Measurements from ENCODE around the gene HSPG2.
"Not testable (repeated sequence)": the region's sequence is repeated elsewhere in the genome, so short reads cannot be mapped to it uniquely, and the experiment has no call there.

The HSPG2 gene

DNA sequence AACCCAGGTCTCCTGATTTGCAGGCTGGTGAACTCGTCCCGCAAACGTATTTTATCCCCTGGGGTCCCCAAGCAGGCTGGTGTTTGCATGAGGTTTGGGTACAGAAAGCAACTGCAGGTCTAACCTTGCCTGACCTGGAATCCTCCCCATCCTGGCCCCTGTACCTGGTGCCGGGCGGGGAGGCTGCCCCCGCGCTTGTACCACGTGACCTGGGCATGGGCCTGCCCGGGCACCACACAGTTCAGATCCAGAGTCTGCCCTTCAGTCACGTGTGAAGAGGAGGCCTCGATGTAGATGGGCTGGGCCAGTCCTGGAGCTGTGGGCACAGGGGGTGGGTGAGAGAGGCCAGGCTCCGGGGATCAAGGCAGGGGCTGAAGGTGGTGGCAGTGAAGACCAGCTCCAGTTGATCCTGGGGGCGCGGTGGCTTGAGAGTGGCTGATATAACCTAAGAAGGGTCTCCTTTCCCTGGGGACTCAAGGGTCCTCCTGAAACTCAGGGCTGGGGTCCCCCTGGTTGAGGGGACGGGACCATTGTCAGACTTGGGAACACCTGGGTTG is 94.4 kb downstream of the HSPG2 start:
- DNase-seq = no peak
- intact Hi-C loops (cut with DNase I) = no loop called here

DNA sequence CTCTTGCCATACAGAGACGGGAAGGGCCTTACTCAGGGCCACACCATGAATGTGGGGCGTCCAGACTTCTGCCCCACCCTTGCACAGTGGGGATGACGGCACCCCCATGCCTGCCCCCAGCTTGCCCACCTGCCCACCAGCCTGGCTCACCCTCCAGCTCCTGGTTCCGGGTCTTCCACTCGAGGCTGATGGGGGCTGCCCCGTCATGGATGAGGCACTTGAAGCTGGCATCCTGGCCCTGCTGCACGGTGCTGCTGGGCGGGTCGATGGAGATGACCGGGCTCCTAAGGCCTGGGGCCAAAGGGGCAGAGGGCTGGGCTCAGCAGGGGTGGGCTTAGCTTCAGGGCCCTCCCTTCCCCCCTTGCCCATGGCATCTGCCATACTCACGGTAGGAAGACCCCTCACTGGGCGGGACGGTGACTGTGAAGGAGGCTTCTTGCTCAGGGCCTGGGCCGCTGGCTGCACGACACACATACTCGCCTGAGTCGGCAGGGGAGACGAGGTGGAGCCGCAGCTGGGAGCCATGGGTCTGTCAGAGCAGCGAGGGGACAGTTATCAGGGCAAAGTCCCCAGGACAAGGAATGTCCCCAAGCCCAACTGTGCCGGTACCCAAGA is 95.2 kb downstream of the HSPG2 start:
- DNase-seq = no peak
- intact Hi-C loops (cut with DNase I) = no loop called here

DNA sequence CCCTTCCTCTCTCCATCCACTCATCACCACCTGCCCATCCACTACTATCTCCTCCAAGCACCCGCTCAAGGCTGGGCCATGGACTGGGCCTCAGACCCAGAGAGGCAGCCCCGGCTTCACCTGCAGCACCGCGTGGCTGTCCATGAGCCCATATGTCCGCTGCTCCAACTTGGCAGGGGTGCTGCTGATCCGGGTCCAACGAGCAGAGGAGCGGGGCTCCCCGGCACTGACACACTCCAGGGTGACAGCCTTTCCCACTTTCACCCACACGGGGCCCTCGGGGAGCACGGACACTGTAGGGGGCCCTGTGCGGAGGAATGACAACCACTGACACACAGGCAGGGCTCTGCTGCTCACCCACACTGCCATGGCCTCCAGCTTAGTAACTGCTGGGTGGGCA is 96.1 kb downstream of the HSPG2 start:
- intact Hi-C loops (cut with DNase I) = no loop called here
- no peak for DNase-seq

DNA sequence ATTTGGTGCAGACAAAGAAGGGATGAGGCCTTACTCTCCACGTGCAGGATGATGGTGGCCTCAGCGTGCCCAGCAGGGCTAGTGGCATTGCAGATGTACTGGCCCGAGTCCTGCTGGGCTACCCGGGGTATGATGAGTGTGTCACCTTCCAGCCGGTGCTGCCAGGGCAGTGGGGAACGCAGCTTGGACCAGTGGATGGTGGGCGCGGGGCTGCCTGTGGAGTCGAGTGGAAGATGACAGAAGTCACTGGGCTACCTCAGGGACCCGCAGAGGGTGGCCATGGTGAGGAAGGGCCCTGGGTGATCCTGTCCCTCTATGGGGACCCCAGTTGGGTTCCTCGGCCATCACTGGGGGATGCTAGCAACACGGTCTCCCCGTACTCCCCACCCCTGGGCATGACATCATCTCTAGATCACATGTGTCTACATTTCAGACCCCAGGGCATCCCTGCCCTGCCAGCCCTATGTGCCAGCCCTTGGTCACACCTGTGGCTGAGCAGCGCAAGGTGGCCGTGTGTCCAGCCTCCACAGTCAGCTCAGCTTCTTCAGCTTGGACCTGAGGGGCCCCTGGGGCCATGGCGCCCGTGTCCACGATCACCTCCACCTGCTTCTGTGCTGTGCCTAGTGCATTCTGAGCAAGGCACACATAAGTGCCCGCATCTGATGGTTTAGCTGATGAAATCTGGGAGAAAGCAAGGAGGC is 97.6 kb downstream of the HSPG2 start:
- DNase-seq = no peak
- intact Hi-C loops (cut with DNase I) = no loop called here

DNA sequence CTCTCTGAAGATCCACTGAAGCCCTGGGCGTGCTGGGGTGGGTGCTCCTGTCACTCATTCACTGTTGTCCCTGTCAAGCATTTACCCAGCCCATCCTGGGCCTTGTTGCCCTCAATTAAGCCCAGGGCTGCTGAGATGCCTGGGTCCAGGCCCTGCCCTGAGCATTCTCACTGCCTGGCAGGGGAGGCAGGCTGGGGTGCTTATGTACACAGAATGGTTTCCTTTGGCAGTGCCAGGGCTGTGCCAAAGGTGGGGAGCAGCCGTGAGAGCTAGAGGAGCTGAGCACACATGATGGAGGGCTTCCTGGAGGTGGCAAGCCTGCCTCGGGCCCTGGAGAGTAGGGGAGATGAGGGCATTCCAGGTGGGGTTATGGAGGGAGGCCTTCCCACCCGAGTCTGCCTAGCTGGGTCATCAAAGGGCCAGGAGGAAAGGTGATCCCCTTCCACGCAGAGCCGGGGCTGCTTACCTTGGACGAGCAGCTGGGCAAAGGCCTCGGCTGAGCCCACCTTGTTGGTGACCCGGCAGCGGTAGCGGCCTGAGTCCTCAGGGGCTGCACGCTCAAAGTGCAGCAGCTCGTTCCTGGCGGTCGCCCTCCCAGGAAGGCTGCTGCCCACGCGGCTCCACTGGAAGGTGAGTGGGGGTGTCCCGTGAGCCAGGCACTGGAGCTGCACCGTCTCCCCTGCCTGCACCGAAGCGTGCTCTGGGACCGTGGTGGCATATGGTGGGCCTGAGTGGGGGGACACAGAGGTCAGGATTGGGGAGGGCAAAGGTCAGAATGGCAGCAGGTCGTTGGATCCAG is 98.6 kb downstream of the HSPG2 start:
- DNase-seq = no peak
- intact Hi-C loops (cut with DNase I) = no loop called here

DNA sequence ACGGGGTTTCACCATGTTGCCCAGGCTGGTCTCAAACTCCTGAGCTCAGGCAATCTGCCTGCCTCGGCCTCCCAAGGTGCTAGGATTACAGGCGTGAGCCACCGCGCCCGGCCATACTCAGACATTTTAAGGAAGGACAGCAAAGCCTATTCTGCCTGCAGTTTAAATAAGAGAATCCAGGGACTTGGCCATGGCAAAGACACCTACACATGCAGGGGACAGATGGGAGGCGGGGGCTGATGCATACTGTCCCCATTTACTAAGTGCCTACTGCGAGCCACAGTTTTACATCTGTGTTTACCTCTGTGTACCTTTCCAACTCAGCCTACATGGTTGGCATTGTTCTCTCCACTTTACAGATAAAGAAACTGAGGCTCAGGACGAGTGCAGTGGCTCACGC is 99.6 kb downstream of the HSPG2 start:
- intact Hi-C loops (cut with DNase I) = no loop called here
- DNase-seq = no peak

DNA sequence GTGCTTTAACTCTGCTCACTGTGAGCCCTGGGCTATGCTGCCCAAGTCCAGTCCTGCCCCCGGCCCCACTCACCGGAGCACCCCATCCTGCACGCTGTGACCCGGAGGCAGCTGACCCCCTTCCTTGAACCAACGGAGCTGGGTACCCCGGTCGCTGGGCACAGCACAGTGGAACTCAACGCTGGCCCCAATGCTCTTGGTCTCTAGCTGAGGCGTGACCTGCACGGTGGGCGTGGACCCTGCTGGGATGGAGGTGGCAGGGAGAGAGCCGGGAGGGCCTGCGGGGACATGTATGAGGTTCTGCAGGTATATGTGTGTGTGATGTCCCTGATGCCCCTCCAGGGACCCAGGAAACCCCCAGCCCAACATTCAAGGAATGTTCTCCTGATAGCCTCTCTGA is 100.4 kb downstream of the HSPG2 start:
- intact Hi-C loops (cut with DNase I) = no loop called here
- no peak for DNase-seq

DNA sequence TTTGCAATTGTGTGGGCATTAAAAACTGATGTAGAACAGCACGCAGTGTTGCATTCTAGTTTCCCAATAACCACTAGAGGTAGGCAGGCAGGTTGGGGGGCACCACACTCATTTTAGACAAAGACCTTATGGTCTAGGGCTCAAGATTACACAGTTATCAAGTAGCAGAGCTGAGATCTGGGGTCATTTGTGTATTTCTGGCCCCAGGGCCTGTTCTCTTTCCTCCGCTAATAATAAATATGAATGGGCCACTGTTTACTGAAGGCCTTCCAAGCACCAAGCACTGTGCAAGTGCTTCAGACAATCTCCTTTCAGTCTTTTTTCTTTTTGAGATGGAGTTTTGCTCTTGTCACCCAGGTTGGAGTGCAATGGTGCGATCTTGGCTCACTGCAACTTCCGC is 101.1 kb downstream of the HSPG2 start:
- no peak for DNase-seq
- intact Hi-C loops (cut with DNase I) = no loop called here

DNA sequence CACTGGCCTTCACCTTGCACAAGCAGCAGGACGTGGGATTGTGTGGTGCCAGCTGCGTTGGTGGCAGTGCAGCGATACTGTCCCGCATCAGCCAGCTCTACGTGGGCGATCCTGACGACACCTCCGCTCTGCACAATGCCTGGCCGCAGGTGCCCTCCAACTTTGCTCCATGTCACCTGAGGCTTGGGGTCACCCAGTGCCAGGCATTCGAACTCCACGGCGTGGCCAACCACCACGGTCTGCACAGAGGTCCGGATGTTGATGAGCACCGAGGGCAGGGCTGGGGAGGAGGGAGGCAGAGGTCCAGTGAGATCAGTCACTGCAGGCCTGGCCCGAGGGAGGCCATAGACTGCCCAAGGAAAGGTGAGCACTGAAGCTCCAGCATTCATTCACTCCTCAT is 102.4 kb downstream of the HSPG2 start:
- intact Hi-C loops (cut with DNase I) = no loop called here
- no peak for DNase-seq

DNA sequence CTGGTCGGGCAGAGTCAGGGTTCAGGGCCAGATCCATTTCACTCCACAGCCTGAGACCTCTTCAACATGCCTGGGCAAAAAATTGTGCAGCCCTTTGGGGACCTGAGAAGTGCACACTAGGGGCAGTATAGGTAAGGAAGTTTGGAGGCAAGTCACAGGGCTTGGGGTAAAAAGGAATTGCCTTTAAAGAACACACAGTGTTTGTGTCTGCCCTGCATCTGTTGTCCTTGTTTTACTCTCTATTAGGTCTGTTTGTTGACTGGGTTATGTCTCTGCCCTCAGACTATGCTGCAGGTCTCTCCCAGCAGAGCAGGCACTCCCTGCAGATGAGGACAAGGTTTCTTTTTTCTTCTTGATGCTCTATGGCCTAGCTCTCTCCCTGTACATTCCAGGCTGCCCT is 103.0 kb downstream of the HSPG2 start:
- no peak for DNase-seq
- intact Hi-C loops (cut with DNase I) = no loop called here

DNA sequence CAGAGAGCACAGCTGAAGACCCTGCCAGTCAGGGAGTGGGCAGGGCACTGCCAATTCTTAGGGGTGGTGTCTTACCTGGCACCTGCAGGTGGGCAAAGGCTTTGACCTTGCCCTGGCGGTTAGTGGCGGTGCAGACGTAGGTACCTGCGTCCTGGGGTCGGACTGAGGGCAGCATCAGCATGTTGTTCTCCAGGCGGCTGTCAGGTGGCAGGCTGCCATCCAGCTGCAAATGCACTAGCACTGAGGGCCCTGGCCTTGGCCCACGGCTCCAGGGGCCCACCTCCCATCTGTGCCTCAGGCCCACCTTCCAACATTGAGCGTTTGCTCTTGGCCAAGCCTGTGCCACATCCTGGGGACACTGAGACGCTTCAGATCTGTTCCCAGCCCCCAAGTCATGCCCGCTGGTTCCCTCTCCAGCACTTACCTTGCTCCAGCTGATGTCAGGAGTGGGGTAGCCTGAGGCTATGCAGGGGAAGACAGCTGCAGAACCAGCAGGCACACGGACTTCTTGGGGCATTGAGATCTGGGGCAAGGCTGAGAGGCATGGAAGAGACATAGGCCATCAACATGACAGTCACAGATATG is 103.6 kb downstream of the HSPG2 start:
- DNase-seq = no peak
- intact Hi-C loops (cut with DNase I) = no loop called here

DNA sequence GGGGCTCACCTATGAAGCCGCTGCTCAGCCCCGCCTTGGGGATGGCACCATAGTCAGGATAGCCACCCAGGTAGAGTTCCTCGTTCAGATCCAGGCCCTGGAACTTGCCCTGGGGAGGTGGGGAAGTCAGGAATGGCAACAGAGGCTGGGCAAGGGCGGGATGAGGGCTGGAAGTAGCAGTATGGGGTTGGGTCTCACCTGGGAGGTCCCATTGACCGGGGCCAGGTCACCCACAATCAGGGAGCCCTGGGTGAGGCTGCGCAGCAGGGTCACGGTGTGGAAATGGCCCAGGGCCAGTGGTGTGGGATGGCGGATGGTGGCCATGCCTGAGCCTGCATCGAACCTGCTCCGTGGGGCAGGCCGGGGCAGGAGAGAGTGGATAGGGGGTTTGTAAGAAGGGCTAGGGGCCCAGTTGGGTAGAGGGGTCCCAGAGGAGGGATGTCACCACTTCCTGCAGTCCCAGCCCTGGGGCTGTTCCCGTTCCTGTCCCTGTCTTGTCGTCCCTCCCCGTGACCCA is 105.6 kb downstream of the HSPG2 start:
- intact Hi-C loops (cut with DNase I) = no loop called here
- no peak for DNase-seq

DNA sequence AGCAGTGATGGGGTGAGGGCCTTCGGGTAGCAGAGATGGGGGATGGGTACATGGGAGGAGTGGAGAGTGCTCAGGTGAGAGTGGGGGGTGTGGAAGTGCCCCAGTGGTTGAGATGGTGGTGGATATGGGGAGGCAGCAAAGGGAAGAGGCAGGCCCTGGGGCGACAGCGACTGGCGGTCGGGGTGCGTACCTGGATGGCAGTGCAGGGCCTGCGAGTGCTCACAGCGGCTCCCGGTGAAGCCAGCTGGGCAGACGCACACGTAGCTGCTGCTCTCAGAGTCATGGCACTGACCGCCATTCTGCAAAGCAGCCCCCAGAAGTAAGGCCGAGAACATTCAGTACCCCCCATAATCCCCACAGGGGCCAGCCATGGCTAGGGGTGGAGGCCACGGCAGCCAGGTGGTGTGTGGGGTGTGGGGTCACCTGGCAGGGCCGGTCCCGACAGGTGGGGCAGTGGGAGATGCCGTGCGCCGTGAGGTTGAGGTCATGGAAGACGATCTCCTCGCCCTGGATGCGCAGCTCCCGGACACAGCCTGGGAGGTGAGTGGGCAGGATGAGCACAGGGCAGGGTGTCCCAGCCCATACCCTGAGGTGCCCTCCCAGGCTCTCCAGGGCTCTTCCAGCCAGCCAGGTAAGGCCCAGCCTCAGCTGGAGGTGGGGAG is 106.2 kb downstream of the HSPG2 start:
- intact Hi-C loops (cut with DNase I) = no loop called here
- no peak for DNase-seq

DNA sequence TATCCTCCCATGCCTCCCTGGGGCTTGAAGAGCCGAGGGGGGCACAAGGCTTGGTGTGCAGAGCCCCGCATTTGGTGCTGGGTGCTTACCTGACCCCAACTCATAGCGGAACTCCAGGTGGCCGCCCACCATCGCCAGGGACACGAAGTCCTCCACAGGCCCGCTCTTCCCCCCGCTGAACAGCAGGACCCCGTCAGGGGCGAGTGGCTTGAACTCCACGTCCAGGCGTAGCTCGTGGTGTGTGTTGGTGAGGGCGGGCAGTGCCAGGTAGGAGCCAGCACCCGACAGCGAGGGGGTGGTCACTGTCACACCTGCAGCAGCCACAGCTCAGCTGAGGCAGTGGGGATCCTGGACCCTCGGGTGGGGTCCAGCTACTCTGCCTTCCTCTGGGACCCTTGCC is 107.8 kb downstream of the HSPG2 start:
- DNase-seq = no peak
- intact Hi-C loops (cut with DNase I) = no loop called here

DNA sequence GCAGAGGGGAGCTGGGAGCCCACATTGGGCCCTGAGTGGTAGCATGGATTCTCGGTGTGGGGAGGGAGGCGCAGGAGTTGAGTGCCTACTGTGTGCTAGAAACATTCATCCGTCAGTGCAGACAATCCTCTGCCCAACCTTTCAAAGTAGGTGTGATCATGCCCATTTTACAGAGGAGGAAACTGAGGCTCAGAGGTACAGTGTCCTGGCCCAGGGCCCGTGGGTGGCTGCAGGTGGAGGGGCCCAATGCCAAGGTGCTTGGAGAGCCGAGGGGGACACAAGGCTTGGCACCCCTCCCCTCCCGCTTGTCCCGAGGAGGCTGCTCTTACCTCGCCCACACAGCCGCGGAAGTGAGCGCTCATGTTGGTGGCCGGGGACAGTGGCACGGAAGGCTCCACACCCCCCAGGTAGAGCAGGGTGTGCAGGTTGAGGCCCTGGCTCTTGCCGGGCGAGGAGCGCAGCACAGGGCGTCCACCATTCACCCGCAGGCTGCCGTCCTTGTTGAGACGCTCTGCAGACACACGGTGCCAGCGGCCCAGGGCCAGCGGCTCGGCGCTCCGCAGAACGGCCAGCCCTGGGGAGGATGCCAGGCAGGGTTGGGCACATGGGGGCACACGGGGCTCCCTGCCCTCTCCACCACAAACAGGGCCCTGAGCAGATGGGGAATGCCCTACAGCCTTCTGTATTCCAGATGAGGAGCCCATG is 108.5 kb downstream of the HSPG2 start:
- intact Hi-C loops (cut with DNase I) = no loop called here
- no peak for DNase-seq

DNA sequence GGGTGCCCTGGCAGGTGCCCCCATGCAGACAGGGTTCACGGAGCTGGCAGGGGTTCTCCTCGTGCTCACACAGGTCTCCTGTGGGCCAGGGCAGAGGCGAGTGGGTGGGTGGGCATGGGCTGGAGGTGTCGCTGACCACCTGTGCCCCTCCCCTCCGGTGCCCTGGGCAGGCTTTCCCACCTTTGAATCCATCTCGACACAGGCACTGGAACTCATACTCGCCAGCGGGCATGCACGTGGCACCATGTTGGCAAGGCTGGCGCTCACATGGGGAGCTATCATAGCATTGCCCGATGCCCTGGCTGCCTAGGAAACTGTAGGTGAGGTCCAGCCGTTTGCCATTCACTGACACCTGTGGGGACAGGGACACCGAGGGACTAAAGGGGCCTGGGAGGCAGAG is 109.0 kb downstream of the HSPG2 start:
- DNase-seq = no peak
- intact Hi-C loops (cut with DNase I) = no loop called here

DNA sequence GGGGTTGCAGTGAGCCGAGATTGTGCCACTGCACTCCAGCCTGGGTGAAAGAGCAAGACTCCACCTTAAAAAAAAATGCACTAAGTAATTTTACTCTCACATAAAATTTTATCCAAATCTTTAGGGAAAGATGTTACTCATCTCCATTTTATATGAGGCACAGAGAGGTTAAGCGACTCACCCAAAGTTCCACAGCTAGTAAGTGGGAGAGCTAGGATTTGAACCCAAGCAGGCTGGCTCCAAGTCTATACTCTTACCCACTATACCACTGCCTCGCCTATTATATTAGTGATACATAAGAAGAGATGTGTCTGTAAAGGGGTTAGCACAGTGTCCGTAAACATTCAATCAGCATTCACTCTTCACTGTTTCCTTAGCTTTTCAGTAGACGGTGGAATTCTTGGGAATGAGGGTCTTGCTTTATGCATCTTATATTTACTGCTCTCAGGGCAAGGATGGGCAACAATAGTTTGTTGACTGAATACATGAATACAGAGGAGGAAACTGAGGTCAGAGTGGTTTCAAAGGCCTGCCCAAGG is 109.9 kb downstream of the HSPG2 start:
- DNase-seq = no peak
- intact Hi-C loops (cut with DNase I) = no loop called here

DNA sequence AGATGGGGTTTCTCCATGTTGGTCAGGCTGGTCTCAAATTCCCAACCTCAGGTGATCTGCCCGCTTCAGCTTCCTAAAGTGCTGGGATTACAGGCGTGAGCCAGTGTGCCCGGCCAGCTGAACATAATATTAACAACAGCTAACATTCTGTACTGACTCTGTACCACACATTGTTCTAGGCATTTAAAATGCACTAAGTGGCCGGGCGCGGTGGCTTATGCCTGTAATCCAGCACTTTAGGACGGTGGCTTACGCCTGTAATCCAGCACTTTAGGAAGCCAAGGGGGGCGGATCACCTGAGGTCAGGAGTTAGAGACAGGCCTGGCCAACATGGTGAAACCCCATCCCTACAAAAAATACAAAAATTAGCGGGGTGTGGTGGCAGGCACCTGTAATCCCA is 110.4 kb downstream of the HSPG2 start:
- intact Hi-C loops (cut with DNase I); DNase-seq: not testable (repeated sequence)

All from head of caudate nucleus (tissue), 42 donors.